Testis (tissue), 3 donors: Measurements from ENCODE around the gene OSBPL3. TPM values are rescaled to one million over a fixed set of nuclear protein-coding genes. Genes with fewer than 3 reads are reported as not detected.
A peak's percentile ranks its signal among the peaks of the same experiment; 100 is the strongest.

Source experiments
- DNase-seq: peaks from one replicate; pipeline ENCODE4 v3.0.0-alpha.2; 2019
- H3K27ac ChIP-seq, 2 donors: fragments of 200-600 bp; sonication (generic); one replicate each; pipeline ENCODE4 v1.5.1; 2019
- H3K27me3 ChIP-seq: fragments of 200-600 bp; sonication (generic); one replicate; pipeline ENCODE4 v1.5.1; 2019
- H3K36me3 ChIP-seq: fragments of 200-600 bp; sonication (generic); one replicate; pipeline ENCODE4 v1.5.1; 2017; ENCODE audit warnings: low read depth; ENCODE audit errors: missing control alignments
- H3K4me1 ChIP-seq: fragments of 200-600 bp; sonication (generic); one replicate; pipeline ENCODE4 v1.5.1; 2019
- H3K4me3 ChIP-seq, 2 donors: fragments of 200-600 bp; sonication (generic); one replicate each; pipeline ENCODE4 v1.5.1; 2017 to 2019
- H3K9me3 ChIP-seq: fragments of 200-600 bp; sonication (generic); one replicate; pipeline ENCODE4 v1.5.1; 2017
- CTCF ChIP-seq, 3 experiments: fragments of 450-650 bp in 2 of 3; fragments of 200-600 bp in 1 of 3; sonication (generic) in 1 of 3; IDR thresholded peaks; one replicate each; pipeline ENCODE4 v1.5.1; 2016 to 2019; ENCODE audit warnings: antibody characterized with exemption in 3 of 3, mild to moderate bottlenecking in 2 of 3, moderate library complexity in 1 of 3
- POLR2A ChIP-seq: fragments of 450-650 bp; IDR thresholded peaks from one replicate; pipeline ENCODE4 v1.6.1; 2017; ENCODE audit warnings: antibody characterized with exemption, mild to moderate bottlenecking, moderate library complexity
- WGBS, 2 donors: methylation state at CpG; one replicate each; pipeline ENCODE4 v1.1.5; 2018; 5-methylcytosine and 5-hydroxymethylcytosine counted together
- intact Hi-C: fragments of 100-400 bp; cut with DNase I; formaldehyde crosslinking; loops from one replicate; pipeline ENCODE4 v1.15.1; 2023; ENCODE audit warnings: low total_unique reads
- polyA plus RNA-seq: library from polyadenylated mRNA; stranded (reverse); fragments of 350-450 nt; fragmentation: Illumina TruSeq; extraction: RNeasy Lipid Tissue Mini Kit (QIAGEN cat#74804); gene quantifications from one replicate; pipeline ENCODE4 v1.2.3, GENCODE V29; 2014; ENCODE audit warnings: low read depth, low replicate concordance; ENCODE audit not compliant: insufficient read depth
- total RNA-seq, 2 donors: library from RNA; depleted of rRNA; stranded (reverse); fragments of >200 nt; gene quantifications; one replicate each; pipeline ENCODE4 v1.2.3, GENCODE V29; 2016

Gene OSBPL3
- total and polyA plus RNA-seq, 3 donors from 2014 or later, result 5.6 to 9.4 (median 6.9) TPM

GRCh38 chr7:24835643-24836042 lies 144.3 kb downstream of the OSBPL3 start:
- TF ChIP-seq CTCF (IDR thresholded peaks at IDR 0.05) (no peak), POLR2A (no peak)
- Histone ChIP-seq H3K4me1 (no peaks in the 10 kb centered on the region), H3K27me3 (no peaks in the 10 kb centered on the region), H3K36me3 (no peaks in the 10 kb centered on the region), H3K9me3 (no peaks in the 10 kb centered on the region), H3K27ac (no peak overlapping the region), H3K4me3 (no peak overlapping the region)
- intact Hi-C loops, result no loop called here
- DNase-seq, result no peak
- 87 to 88% methylated on average over 3 of the region's 3 CpGs for WGBS, 2 donors

DNA sequence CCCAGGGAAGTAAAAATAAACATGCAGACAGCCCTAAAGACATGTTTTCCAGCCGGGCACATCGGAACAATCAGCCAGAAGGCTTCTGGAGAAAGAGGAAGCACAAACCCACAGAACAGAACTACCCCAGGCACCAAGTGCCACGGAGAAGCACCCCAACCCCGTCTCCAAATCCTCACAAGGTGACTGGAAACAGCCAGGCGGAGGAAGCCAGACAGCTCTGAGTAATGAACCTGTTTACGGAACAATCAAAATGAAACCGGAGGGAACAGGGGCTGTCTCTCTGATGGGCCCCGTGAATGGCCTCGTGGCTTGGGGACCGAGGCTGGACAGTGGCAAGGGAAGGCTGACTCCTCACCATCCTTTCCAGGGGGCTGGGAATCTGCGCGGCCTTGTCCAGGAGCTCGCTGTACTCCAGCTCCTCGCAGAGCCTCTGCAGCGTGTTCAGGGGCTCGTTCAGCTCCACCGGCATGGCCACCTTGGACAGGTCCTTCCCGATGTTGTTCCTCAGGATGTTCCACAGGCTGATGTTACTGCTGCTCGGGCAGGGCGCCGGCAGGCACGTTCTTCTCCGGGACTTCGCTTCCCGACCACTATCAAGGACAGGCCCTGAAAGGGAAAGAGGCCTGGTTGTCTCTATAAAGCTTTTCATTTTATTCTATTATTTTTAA lies 145.7 kb downstream of the OSBPL3 start:
- Histone ChIP-seq H3K27me3 (no peaks in the 10 kb centered on the region), H3K36me3 (no peaks in the 10 kb centered on the region), H3K27ac (peak overlapping the region in 1 of 2 donors; percentile 14), H3K4me1 (no peaks in the 10 kb centered on the region), H3K4me3 (no peak overlapping the region), H3K9me3 (no peaks in the 10 kb centered on the region)
- no peak for DNase-seq
- intact Hi-C loops, result no loop called here
- TF ChIP-seq CTCF (IDR thresholded peaks at IDR 0.05) (no peak), POLR2A (no peak)
- WGBS, 2 donors, result 64 to 89% methylated on average over 25 of the region's 25 CpGs

DNA sequence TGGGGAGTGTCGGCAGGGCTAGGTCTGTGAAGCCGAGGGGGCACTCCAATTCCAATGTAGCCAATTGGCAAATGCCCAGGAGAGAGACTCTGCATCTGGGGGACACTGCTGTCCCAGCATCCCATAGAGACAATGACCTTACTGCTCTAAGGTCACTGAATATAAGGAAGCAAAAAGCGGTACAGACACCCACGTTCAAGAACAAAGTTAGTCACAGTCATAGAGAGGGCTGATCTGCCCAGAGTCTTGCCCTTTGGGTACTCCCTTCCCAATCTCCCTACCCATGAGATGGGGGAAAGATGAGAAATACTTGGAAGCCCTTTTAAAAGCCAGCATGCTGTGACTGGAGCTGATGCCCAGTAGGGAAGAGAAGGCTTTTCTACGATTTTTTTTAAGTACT lies 146.4 kb downstream of the OSBPL3 start:
- no peaks in the 10 kb centered on the region for H3K27me3 ChIP-seq
- TF ChIP-seq POLR2A, result no peak
- no peak overlapping the region for H3K4me3 ChIP-seq
- no peaks in the 10 kb centered on the region for H3K36me3 ChIP-seq
- no peaks in the 10 kb centered on the region for H3K9me3 ChIP-seq
- peak overlapping the region in 1 of 2 donors; percentile 14 for H3K27ac ChIP-seq
- H3K4me1 ChIP-seq, result no peaks in the 10 kb centered on the region
- DNase-seq, result no peak
- 69 to 70% methylated on average over 5 of the region's 5 CpGs for WGBS, 2 donors
- intact Hi-C loops, result no loop called here

- WGBS, 2 donors, result 79 to 84% methylated on average over 4 of the region's 4 CpGs
Measured at GRCh38 chr7:24831240-24831639, 148.7 kb downstream of the OSBPL3 start.

GRCh38 chr7:24830440-24831050 lies 149.4 kb downstream of the OSBPL3 start:
- 79 to 90% methylated on average over 9 of the region's 9 CpGs for WGBS, 2 donors
- TF ChIP-seq CTCF (IDR thresholded peaks at IDR 0.05), result no peak
- TF ChIP-seq POLR2A, result no peak
- no peak overlapping the region for H3K4me3 ChIP-seq
- peaks cover 9% of the 10 kb centered on the region for H3K4me1 ChIP-seq
- no peaks in the 10 kb centered on the region for H3K27me3 ChIP-seq
- no peaks in the 10 kb centered on the region for H3K36me3 ChIP-seq
- no peak overlapping the region for H3K27ac ChIP-seq
- DNase-seq, result no peak
- H3K9me3 ChIP-seq, result no peaks in the 10 kb centered on the region
- intact Hi-C loops, result no loop called here

More at GRCh38 chr7:24831240-24831639, 148.7 kb downstream of the OSBPL3 start:
- Histone ChIP-seq H3K4me1 (peaks cover 2% of the 10 kb centered on the region), H3K9me3 (no peaks in the 10 kb centered on the region), H3K36me3 (no peaks in the 10 kb centered on the region), H3K27me3 (no peaks in the 10 kb centered on the region), H3K27ac (no peak overlapping the region), H3K4me3 (no peak overlapping the region)
- no peak for DNase-seq
- intact Hi-C loops, result no loop called here
- TF ChIP-seq CTCF (IDR thresholded peaks at IDR 0.05), result no peak
- TF ChIP-seq POLR2A, result no peak
